Fibroblast of pulmonary artery (primary cell): ENCODE measurements around the gene WDR5B.
"Not testable (repeated sequence)": the region's sequence is repeated elsewhere in the genome, so short reads cannot be mapped to it uniquely, and the experiment has no call there.

Experiments used
- DNase-seq: peaks from one replicate; pipeline ENCODE4 v3.0.0-alpha.2; 2010; ENCODE audit warnings: low read depth
- H3K4me3 ChIP-seq: replicated peaks from 2 replicates; pipeline ENCODE4 v1.5.1; 2011; ENCODE audit warnings: low read depth, mild to moderate bottlenecking, control low read depth, low read length, moderate library complexity
- TF ChIP-seq, protein P1 (sequence below): IDR thresholded peaks from 2 replicates; pipeline ENCODE4 v1.5.1; 2011; ENCODE audit warnings: mild to moderate bottlenecking, control low read depth, low read length, inconsistent platforms; ENCODE audit errors: missing control alignments

The WDR5B gene

DNA sequence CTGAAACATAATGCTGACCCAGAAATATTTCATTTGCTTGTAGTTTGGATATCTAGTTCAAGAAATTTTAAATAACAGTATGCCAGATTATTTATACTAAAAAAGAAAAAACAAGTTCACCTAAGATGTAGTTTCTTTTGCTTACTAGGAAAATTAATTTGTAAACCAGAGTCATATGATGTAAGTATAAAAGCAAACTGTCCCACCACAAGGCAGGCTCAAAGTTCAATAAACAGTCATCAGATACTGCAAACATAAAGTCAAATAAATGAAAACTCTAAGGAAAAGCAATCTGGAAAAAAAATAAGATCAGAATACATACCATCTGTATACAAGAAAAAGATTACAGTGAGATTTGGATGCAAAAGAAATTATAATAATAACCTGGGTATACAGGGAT, 40.2 kb upstream of the WDR5B start:
- TF ChIP-seq, protein P1, sequence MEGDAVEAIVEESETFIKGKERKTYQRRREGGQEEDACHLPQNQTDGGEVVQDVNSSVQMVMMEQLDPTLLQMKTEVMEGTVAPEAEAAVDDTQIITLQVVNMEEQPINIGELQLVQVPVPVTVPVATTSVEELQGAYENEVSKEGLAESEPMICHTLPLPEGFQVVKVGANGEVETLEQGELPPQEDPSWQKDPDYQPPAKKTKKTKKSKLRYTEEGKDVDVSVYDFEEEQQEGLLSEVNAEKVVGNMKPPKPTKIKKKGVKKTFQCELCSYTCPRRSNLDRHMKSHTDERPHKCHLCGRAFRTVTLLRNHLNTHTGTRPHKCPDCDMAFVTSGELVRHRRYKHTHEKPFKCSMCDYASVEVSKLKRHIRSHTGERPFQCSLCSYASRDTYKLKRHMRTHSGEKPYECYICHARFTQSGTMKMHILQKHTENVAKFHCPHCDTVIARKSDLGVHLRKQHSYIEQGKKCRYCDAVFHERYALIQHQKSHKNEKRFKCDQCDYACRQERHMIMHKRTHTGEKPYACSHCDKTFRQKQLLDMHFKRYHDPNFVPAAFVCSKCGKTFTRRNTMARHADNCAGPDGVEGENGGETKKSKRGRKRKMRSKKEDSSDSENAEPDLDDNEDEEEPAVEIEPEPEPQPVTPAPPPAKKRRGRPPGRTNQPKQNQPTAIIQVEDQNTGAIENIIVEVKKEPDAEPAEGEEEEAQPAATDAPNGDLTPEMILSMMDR, result no peak
- H3K4me3 ChIP-seq, result no peak overlapping the region
- no peak for DNase-seq

DNA sequence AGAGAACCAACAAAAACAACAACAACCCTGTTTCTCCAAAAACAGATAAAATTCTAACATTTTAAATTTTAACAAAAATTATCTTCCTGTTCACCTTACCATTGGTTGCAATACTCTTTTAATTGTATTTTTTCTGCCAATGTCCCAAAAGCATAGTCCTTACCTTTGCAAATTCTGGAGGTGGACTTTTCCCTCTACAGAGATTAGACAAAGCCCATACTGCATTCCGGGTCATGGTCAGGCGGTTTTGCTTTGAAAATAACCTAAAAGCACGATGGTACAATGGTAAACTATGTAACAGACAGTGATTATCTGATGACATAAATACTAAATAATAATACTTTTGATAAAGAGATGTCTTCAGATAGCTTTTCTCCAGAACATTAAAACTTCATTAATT, 35.5 kb upstream of the WDR5B start:
- H3K4me3 ChIP-seq, result no peak overlapping the region
- DNase-seq, result no peak
- TF ChIP-seq, protein P1, result no peak

DNA sequence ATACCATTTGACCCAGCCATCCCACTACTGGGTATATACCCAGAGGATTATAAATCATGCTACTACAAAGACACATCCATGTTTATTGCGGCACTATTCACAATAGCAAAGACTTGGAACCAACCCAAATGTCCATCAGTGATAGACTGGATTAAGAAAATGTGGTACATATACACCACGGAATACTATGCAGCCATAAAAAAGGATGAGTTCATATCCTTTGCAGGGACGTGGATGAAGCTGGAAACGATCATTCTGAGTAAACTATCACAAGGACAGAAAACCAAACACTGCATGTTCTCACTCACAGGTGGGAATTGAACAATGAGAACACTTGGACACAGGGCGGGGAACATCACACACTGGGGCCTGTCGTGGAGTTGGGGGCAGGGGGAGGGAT, 32.4 kb upstream of the WDR5B start:
- DNase-seq, H3K4me3 ChIP-seq: not testable (repeated sequence)

DNA sequence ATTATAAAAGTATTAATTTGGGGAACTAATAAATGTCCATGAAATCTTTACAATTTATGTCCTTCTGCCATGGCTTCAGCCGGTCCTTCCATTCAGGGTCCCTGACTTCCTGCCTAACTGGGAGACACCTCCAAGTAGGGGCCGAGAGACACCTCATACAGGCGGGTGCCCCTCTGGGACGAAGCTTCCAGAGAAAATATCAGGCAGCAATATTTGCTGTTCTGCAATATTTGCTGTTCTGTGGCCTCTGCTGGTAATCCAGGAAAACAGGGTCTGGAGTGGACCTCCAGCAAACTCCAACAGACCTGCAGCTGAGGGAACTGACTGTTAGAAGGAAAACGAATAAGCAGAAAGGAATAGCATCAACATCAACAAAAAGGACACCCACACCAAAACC, 28.6 kb upstream of the WDR5B start:
- not testable (repeated sequence) for H3K4me3 ChIP-seq, DNase-seq

DNA sequence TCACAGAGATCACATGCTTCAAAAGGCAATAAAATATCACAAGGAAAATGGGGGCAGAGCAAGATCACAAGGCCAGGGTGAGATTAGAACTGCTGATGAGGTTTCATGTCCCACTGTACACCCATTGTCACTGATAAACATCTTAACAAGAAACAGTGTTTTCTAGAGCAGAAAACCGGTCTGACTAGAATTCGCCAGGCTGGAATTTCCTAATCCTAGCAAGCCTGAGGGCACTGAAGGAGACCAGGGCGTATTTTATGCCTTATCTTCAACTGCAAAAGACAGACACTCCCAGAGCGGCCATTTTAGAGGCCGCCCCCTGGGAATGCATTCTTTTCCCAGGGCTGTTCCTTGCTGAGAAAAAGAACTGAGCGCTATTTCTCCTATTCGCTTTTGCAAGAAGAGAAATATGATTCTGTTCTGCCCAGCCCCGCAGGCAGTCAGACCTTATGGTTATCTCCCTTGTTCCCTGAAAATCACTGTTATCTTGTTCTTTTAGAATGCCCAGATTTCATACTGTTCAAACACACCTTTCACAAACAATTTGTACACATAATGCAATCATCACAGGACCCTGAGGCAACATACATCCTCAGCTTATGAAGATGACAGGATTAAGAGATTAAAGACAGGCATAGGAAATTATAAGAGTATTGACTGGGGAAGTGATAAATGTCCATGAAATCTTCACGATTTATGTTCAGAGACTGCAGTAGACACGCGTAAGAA, 28.1 kb upstream of the WDR5B start:
- H3K4me3 ChIP-seq, DNase-seq: not testable (repeated sequence)

DNA sequence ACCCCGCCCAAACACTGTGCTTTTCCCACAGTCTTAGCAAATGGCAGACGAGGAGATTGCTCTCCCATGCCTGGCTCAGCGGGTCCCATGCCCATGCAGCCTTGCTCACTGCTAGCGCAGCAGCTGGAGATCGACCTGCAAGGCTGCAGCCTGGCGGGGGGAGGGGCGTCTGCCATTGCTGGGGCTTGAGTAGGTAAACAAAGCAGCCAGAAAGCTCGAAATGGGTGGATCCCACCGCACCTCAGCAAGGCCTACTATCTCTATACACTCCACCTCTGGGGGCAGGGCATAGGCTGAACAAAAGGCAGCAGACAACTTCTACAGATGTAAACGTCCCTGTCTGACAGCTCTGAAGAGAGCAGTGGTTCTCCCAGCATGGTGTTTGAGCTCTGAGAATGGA, 27.2 kb upstream of the WDR5B start:
- no peak overlapping the region for H3K4me3 ChIP-seq
- TF ChIP-seq, protein P1, result no peak
- DNase-seq, result no peak

DNA sequence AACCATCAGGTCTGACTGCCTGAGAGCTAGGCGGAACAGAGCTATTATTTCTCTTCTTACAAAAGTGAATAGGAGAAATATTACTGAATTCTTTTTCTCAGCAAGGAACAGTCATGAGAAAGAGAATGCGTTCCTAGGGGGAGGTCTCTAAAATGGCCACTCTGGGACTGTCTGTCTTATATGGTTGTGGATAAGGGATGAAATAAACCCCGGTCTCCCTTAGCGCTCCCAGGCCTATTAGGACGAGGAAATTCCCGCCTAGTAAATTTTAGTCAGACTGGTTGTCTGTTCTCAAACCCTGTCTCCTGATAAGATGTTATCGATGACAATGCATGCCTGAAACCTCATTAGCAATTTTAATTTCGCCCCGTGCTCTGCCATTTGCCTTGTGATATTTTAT, 20.1 kb upstream of the WDR5B start:
- H3K4me3 ChIP-seq, result no peak overlapping the region

DNA sequence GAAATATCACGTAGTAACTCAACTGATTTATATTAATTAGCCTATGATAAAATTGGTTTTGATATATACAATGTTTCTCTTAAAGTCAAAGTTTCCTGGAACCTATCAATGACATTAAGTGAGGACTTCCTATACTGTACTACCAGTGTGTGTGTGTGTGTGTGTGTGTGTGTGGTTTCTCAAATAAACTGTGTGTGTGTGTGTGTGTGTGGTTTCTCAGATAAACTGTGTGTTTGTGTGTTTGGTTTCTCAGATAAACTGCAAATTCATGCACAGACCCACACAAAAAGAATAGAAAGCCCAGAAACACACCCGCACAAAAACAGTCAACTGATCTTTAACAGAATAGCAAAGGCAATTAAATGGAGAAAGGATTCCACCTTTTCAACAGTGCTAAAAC, 14.5 kb upstream of the WDR5B start:
- no peak for DNase-seq
- TF ChIP-seq, protein P1, result no peak

More for the DNA sequence above, 20.1 kb upstream of the WDR5B start:
- TF ChIP-seq, protein P1, result no peak
- DNase-seq, result no peak

More for the DNA sequence above, 14.5 kb upstream of the WDR5B start:
- H3K4me3 ChIP-seq, result no peak overlapping the region
